A549 (cell line): ENCODE measurements around the gene C1orf141. TPM values are rescaled to one million over a fixed set of nuclear protein-coding genes. Genes with fewer than 3 reads are reported as not detected.

Experiments used
- ATAC-seq, 2 experiments: fragments of 200-7000 bp in 1 of 2; fragments of >200 bp in 1 of 2; cut with Nextera tagmentation in 1 of 2; cut with Tn5 transposase in 1 of 2; 3 replicates each; pipeline versions ENCODE4 v1.8.0 to v1.9.1; 2018 to 2020; ENCODE audit warnings: mild to moderate bottlenecking in 1 of 2, moderate library complexity in 1 of 2
- CTCF ChIA-PET: fragments of 300-600 bp; sonication (Branson Sonifier 250); formaldehyde crosslinking; extraction: SDS; loops from one replicate; lab custom pipeline; 2021; ENCODE audit warnings: antibody characterized with exemption, inconsistent platforms; lab: Yijun Ruan, JAX
- POLR2A ChIA-PET: fragments of 350-600 bp; formaldehyde crosslinking; extraction: SDS; loops from one replicate; lab custom pipeline; 2021; ENCODE audit warnings: antibody characterized with exemption, inconsistent platforms; lab: Yijun Ruan, JAX
- DNase-seq, 2 experiments: peaks; one replicate each; pipeline versions ENCODE4 v3.0.0 to v3.0.0-alpha.2; 2011 to 2016; ENCODE audit warnings: low read depth in 1 of 2, low spot score in 1 of 2
- FAIRE-seq: peaks from 2 replicates; lab custom pipeline; 2011; peaks lifted over from hg19 to GRCh38; lab: Jason Lieb, UNC
- H3K27ac ChIP-seq, 2 experiments: fragments of >200 bp; sonication (Bioruptor Twin); formaldehyde crosslinking; 3 replicates each; pipeline ENCODE4 v1.5.1; 2016 to 2017
- H3K4me1 ChIP-seq: fragments of >200 bp; sonication (Bioruptor Twin); formaldehyde crosslinking; 3 replicates; pipeline ENCODE4 v1.6.1; 2016
- H3K4me2 ChIP-seq: fragments of >200 bp; sonication (Bioruptor Twin); formaldehyde crosslinking; 3 replicates; pipeline ENCODE4 v1.6.1; 2016
- H3K4me3 ChIP-seq: fragments of >200 bp; sonication (Bioruptor Twin); formaldehyde crosslinking; 3 replicates; pipeline ENCODE4 v1.5.1; 2016
- H3K9me3 ChIP-seq: fragments of >200 bp; sonication (Bioruptor Twin); formaldehyde crosslinking; 3 replicates; pipeline ENCODE4 v1.6.1; 2016
- ATOH8 ChIP-seq: fragments of 250-450 bp; sonication (Bioruptor Pico); IDR thresholded peaks from 2 replicates; pipeline ENCODE4 v1.5.0; 2020; ENCODE audit warnings: low read depth, mild to moderate bottlenecking, moderate library complexity
- BCL3 ChIP-seq: fragments of >200 bp; sonication (Bioruptor Twin); formaldehyde crosslinking; IDR thresholded peaks from 3 replicates; pipeline ENCODE4 v1.6.1; 2016
- BHLHE40 ChIP-seq: IDR thresholded peaks from 2 replicates; pipeline ENCODE4 v1.6.1; 2012; ENCODE audit warnings: low read depth, low read length, inconsistent platforms
- CBX8 ChIP-seq: fragments of 200-600 bp; sonication (generic); IDR thresholded peaks from 2 replicates; pipeline ENCODE4 v1.6.1; 2016
- CTCF ChIP-seq: fragments of >200 bp; sonication (Bioruptor Twin); formaldehyde crosslinking; IDR thresholded peaks from 3 replicates; pipeline ENCODE4 v1.5.1; 2016
- ELK1 ChIP-seq: fragments of 150-350 bp; IDR thresholded peaks from 2 replicates; pipeline ENCODE4 v1.6.1; 2014; ENCODE audit warnings: low read depth, mild to moderate bottlenecking, low read length
- ESRRA ChIP-seq: fragments of 150-350 bp; IDR thresholded peaks from 2 replicates; pipeline ENCODE4 v1.6.1; 2014; ENCODE audit warnings: mild to moderate bottlenecking, low read length, borderline replicate concordance
- FOSL2 ChIP-seq, 2 experiments: fragments of 450-650 bp in 1 of 2; fragments of >200 bp in 1 of 2; sonication (Bioruptor Twin) in 1 of 2; formaldehyde crosslinking; IDR thresholded peaks; 2 replicates each; pipeline versions ENCODE4 v1.5.0 to v1.6.1; 2016 to 2020; ENCODE audit warnings: mild to moderate bottlenecking in 1 of 2, moderate library complexity in 1 of 2
- HDAC2 ChIP-seq: fragments of 200-600 bp; sonication (generic); IDR thresholded peaks from 2 replicates; pipeline ENCODE4 v1.6.1; 2016
- HMGXB4 ChIP-seq: fragments of 250-450 bp; sonication (Bioruptor Pico); IDR thresholded peaks from 2 replicates; pipeline ENCODE4 v1.5.0; 2021; ENCODE audit warnings: mild to moderate bottlenecking, moderate library complexity, borderline replicate concordance
- HOXA7 ChIP-seq: fragments of 250-450 bp; sonication (Bioruptor Pico); IDR thresholded peaks from 2 replicates; pipeline ENCODE4 v1.5.0; 2020; ENCODE audit warnings: mild to moderate bottlenecking, moderate library complexity
- HOXB13 ChIP-seq: fragments of 250-450 bp; sonication (Bioruptor Pico); IDR thresholded peaks from 2 replicates; pipeline ENCODE4 v1.5.0; 2020; ENCODE audit warnings: low read depth, mild to moderate bottlenecking, moderate library complexity
- HOXB5 ChIP-seq: fragments of 250-450 bp; sonication (Bioruptor Pico); IDR thresholded peaks from 2 replicates; pipeline ENCODE4 v1.5.0; 2020; ENCODE audit warnings: mild to moderate bottlenecking, moderate library complexity
- JUN ChIP-seq, 2 experiments: fragments of >200 bp; sonication (Bioruptor Twin); formaldehyde crosslinking; IDR thresholded peaks; 2 replicates in 1 of 2; 3 replicates in 1 of 2; pipeline ENCODE4 v1.6.1; 2016 to 2017
- KDM1A ChIP-seq: fragments of 200-600 bp; sonication (generic); IDR thresholded peaks from 2 replicates; pipeline ENCODE4 v1.6.1; 2016; ENCODE audit warnings: low read depth, mild to moderate bottlenecking
- MAFK ChIP-seq: fragments of 450-650 bp; IDR thresholded peaks from 2 replicates; pipeline ENCODE4 v1.6.1; 2014; ENCODE audit not compliant: partially characterized antibody
- MAX ChIP-seq: IDR thresholded peaks from 2 replicates; pipeline ENCODE4 v1.6.1; 2012
- MAZ ChIP-seq: fragments of 150-350 bp; IDR thresholded peaks from 2 replicates; pipeline ENCODE4 v1.6.1; 2014; ENCODE audit warnings: antibody characterized with exemption, low read depth, low read length, borderline replicate concordance
- PHF8 ChIP-seq: fragments of 200-600 bp; sonication (generic); IDR thresholded peaks from 2 replicates; pipeline ENCODE4 v1.6.1; 2016; ENCODE audit warnings: low read depth, mild to moderate bottlenecking, antibody characterized with exemption, moderate library complexity, borderline replicate concordance
- POLR2A ChIP-seq: IDR thresholded peaks from 2 replicates; pipeline ENCODE4 v1.6.1; 2012; ENCODE audit warnings: mild to moderate bottlenecking, low read length
- POLR2AphosphoS2 ChIP-seq: conservative IDR thresholded peaks from 2 replicates; pipeline ENCODE4 v1.6.1; 2012; ENCODE audit warnings: low read length, improper control_type of control experiment, inconsistent platforms
- SREBF2 ChIP-seq: fragments of 450-650 bp; IDR thresholded peaks from 2 replicates; pipeline ENCODE4 v1.6.1; 2014; ENCODE audit warnings: mild to moderate bottlenecking, moderate library complexity
- ZNF302 ChIP-seq: fragments of 250-450 bp; sonication (Bioruptor Pico); IDR thresholded peaks from 2 replicates; pipeline ENCODE4 v1.9.0; 2021; ENCODE audit warnings: inconsistent platforms, mild to moderate bottlenecking, moderate library complexity
- ZSCAN20 ChIP-seq: fragments of 250-450 bp; sonication (Bioruptor Pico); IDR thresholded peaks from 2 replicates; pipeline ENCODE4 v1.8.0; 2022; ENCODE audit warnings: mild to moderate bottlenecking, moderate library complexity
- WGBS: methylation state at CpG from one replicate; pipeline ENCODE4 v1.1.6; 2017; ENCODE audit errors: missing lambda C conversion rate; 5-methylcytosine and 5-hydroxymethylcytosine counted together
- polyA plus RNA-seq, 4 experiments: library from polyadenylated mRNA; depleted of rRNA in 3 of 4; stranded (reverse); fragments of >200 nt; fragmentation: RNase III in 1 of 4; extraction: RNeasy Plus Mini Kit Qiagen cat#74134 plus additional on column Dnase treatment in 1 of 4; gene quantifications; 2 replicates in 3 of 4; 3 replicates in 1 of 4; pipeline ENCODE4 v1.2.3, GENCODE V29; 2011 to 2017

C1orf141 gene
- polyA plus RNA-seq, 2 of the 4 experiments (the other 2 are of a cell fraction), result not detected

GRCh38 chr1:67052741-67053534, 81.8 kb downstream of the C1orf141 start:
- peak; percentile 14 to 15 for DNase-seq
- H3K4me2 ChIP-seq, result peak overlapping the region; percentile 77
- ChIA-PET POLR2A (interaction anchor here (0.6 to 1.3 kb wide), 4 partner anchors 83 to 355 kb away, joined by 3 to 6 read pairs (median 6); partner anchors contain the start of genes DNAI4 and MIER1), CTCF (interaction anchor here (0.8 to 2.3 kb wide), 3 partner anchors 18 to 96 kb away, joined by 3 to 14 read pairs (median 3); no protein-coding TSS in a partner anchor)
- TF ChIP-seq BHLHE40 (no peak), CTCF (no peak), MAX (no peak), BCL3 (no peak), ZNF302 (CRISPR knock-in tag) (no peak), POLR2AphosphoS2 (no peak), HOXB13 (CRISPR knock-in tag) (no peak), HOXB5 (CRISPR knock-in tag) (no peak), CBX8 (no peak), HDAC2 (no peak), ATOH8 (CRISPR knock-in tag) (no peak), ESRRA (no peak), HMGXB4 (CRISPR knock-in tag) (no peak), HOXA7 (CRISPR knock-in tag) (no peak), KDM1A (no peak), POLR2A (no peak)
- no peaks in the 10 kb centered on the region for H3K9me3 ChIP-seq
- peak overlapping the region; percentile 87 for H3K4me3 ChIP-seq
- WGBS, result 4% methylated on average over 25 of the region's 25 CpGs
- ATAC-seq, result peak; percentile 38 to 60
- peak overlapping the region; percentile 86 to 97 for H3K27ac ChIP-seq
- H3K4me1 ChIP-seq, result peaks cover 8% of the 10 kb centered on the region
- no peak for FAIRE-seq

- Histone ChIP-seq H3K9me3 (no peaks in the 10 kb centered on the region), H3K27ac (no peak overlapping the region), H3K4me1 (peaks cover 8% of the 10 kb centered on the region), H3K4me3 (no peak overlapping the region), H3K4me2 (no peak overlapping the region)
- ChIA-PET POLR2A (no interaction called here), CTCF (interaction anchor here (1.2 kb wide), 1 partner anchor 98 kb away, joined by 5 read pairs; no protein-coding TSS in a partner anchor)
- no peak for FAIRE-seq
- DNase-seq, result no peak
- no peak for ATAC-seq
- 95% methylated on average over 4 of the region's 4 CpGs for WGBS
- no peak for TF ChIP-seq FOSL2 (IDR thresholded peaks at IDR 0.05)
- no peak for TF ChIP-seq FOSL2 (CRISPR knock-in tag; IDR thresholded peaks at IDR 0.05)
- no peak for TF ChIP-seq MAZ
- no peak for TF ChIP-seq POLR2AphosphoS2
- TF ChIP-seq POLR2A, result no peak
- no peak for TF ChIP-seq JUN (IDR thresholded peaks at IDR 0.05)
- TF ChIP-seq PHF8, result no peak
- no peak for TF ChIP-seq CTCF
- TF ChIP-seq HOXA7 (CRISPR knock-in tag), result no peak
- no peak for TF ChIP-seq BCL3
- no peak for TF ChIP-seq HDAC2
- TF ChIP-seq HOXB13 (CRISPR knock-in tag), result no peak
- no peak for TF ChIP-seq ZSCAN20 (CRISPR knock-in tag)
- TF ChIP-seq MAFK, result no peak
- TF ChIP-seq SREBF2, result no peak
- no peak for TF ChIP-seq ELK1
These were observed 83.6 kb downstream of the C1orf141 start for GRCh38 chr1:67051196-67051595.
